Cardiac fibroblast (primary cell): Measurements from ENCODE around the gene COPS7A.

Experiments used
- DNase-seq, 2 donors: peaks; one replicate each; pipeline versions ENCODE4 v3.0.0 to v3.0.0-alpha.2; 2010; ENCODE audit warnings: low read depth in 2 of 2
- H3K4me3 ChIP-seq, 2 donors: replicated peaks in 1 of 2; 1 replicate in 1 of 2; 2 replicates in 1 of 2; pipeline ENCODE4 v1.5.1; 2011; ENCODE audit warnings: low read depth in 2 of 2, low read length in 2 of 2, mild to moderate bottlenecking in 2 of 2, moderate library complexity in 1 of 2
- TF ChIP-seq, protein P1 (sequence below): IDR thresholded peaks from one replicate; pipeline ENCODE4 v1.5.1; 2011; ENCODE audit warnings: low read depth, mild to moderate bottlenecking, low read length, inconsistent platforms

The COPS7A gene, protein sequence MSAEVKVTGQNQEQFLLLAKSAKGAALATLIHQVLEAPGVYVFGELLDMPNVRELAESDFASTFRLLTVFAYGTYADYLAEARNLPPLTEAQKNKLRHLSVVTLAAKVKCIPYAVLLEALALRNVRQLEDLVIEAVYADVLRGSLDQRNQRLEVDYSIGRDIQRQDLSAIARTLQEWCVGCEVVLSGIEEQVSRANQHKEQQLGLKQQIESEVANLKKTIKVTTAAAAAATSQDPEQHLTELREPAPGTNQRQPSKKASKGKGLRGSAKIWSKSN

DNA sequence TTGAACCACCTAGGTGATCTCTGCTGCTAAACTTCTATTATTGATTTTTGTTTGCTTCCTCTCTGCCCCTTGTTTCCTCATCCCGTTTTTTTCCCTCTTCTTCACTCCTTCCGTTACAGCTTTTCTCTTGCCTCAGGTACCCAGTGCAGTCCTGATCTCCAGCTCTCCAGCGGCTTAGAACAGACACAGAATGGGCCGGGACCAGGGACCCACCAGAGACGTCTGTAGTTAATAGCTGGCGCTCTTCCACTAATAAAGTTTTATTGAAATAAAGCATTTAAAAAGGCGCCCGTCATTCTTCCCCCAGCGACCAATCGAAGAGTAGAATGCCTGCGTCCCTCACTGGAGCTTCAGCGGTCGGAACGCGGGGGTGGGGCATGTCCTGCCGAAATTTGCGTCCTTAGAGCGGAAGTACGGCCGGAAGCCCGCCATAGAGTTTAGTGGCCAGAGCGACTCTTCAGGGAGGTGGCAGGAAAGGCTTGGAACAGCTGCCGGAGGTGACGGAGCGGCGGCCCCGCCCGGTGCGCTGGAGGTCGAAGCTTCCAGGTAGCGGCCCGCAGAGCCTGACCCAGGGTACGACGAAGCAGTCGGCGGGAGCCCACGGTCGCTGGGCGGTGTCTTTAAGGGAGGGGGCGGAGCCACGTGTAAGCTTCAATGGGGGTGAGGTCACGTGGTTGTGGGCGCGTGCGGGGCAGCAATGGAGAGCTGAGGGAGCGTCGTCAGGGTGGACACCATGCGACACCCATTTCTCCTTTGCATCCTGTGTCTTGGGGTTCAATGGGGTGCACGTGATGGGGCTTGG, at the start of gene COPS7A:
Gene COPS7A, plus strand, starts transcription at position 440 of the 802 bp plus-strand sequence. CDS start 611 bp downstream, outside the sequence.
- DNase-seq: peak; percentile 99
- TF ChIP-seq, protein P1, sequence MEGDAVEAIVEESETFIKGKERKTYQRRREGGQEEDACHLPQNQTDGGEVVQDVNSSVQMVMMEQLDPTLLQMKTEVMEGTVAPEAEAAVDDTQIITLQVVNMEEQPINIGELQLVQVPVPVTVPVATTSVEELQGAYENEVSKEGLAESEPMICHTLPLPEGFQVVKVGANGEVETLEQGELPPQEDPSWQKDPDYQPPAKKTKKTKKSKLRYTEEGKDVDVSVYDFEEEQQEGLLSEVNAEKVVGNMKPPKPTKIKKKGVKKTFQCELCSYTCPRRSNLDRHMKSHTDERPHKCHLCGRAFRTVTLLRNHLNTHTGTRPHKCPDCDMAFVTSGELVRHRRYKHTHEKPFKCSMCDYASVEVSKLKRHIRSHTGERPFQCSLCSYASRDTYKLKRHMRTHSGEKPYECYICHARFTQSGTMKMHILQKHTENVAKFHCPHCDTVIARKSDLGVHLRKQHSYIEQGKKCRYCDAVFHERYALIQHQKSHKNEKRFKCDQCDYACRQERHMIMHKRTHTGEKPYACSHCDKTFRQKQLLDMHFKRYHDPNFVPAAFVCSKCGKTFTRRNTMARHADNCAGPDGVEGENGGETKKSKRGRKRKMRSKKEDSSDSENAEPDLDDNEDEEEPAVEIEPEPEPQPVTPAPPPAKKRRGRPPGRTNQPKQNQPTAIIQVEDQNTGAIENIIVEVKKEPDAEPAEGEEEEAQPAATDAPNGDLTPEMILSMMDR: no peak
- peak within 1 kb of the TSS; percentile 62 to 67 for H3K4me3 ChIP-seq

DNA sequence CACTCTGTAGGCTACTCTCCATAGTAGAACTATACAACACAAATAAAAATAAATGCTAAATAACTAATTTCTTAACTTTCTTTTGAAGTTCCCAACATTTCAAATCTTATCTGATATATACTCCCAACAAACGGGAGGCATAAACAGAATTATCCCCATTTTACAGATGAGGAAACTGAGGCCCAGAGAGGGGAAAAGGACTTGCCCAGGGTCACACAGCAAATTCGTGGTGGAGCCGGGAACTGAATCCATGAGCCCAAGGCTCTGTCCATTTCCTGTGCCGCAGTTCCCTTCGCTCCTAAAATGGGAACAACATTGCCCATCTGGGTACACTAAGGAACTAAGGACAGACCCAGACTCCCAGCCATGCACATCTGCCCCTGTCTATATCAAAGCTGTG, 46.9 kb upstream of the COPS7A start:
- TF ChIP-seq, protein P1: no peak
- no peak overlapping the region for H3K4me3 ChIP-seq
- no peak for DNase-seq

DNA sequence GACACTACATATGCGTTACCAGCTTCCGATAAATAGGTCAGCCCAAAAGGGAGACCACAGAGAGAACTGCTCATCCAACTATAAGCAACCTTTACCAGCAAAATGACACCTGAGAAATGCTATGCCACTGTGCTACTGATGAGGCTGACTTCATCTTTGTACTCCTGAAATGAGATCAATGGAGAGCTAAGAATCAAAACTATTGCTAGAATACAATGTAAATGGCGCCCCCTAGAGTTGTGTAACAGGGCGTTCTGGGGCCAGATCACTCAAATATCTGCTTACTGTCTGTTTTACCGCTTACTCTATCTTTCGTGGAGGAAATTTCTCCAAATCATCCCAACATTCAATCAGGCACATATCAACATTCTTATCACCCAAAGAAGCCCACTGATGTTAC, 39.2 kb upstream of the COPS7A start:
- no peak overlapping the region for H3K4me3 ChIP-seq
- peak; percentile 38 to 52 for DNase-seq
- TF ChIP-seq, protein P1: peak; percentile 44

DNA sequence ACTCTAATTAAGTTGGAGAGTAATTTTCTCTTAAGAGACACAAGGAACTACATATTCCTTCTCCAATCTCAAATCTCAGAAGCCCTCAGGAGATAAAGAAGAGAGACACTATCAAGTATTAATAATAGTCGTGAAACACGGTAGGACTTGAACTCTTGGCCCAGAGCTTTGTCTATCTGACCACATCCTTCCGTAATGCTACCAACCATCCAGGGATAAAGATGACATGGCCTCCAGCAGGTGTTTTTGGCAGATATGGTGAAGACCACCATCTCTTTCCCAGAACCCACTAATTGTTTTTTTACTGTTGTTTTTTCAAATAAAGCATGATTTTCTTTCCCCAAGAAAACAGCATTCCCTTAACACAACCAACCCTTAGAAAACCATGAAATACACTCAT, 38.0 kb upstream of the COPS7A start:
- TF ChIP-seq, protein P1: no peak
- DNase-seq: no peak
- no peak overlapping the region for H3K4me3 ChIP-seq

DNA sequence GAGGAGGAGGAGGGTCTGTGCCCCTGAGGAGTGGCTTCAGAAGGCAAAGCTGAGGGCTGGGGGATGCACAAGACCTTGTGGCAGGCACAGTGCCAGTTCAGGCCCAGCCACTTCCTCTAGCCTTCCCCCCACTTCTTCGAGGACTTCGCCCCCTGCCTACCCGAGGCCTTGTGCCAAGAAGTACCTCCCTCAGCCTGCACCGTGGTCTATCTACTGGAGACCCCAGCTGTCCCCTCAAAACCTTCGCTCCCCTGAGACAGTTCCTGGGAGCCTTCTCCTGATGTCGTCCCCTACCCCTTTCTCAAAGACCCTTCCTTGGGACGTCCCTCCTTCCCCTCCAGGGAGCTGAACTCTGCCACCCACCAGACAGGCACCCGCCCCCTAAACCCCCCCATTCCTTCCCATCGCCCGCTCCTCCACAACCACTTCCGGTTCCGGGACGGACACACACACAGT, 35.3 kb upstream of the COPS7A start:
- H3K4me3 ChIP-seq: peak overlapping the region; percentile 89 to 91
- no peak for DNase-seq
- TF ChIP-seq, protein P1: no peak

DNA sequence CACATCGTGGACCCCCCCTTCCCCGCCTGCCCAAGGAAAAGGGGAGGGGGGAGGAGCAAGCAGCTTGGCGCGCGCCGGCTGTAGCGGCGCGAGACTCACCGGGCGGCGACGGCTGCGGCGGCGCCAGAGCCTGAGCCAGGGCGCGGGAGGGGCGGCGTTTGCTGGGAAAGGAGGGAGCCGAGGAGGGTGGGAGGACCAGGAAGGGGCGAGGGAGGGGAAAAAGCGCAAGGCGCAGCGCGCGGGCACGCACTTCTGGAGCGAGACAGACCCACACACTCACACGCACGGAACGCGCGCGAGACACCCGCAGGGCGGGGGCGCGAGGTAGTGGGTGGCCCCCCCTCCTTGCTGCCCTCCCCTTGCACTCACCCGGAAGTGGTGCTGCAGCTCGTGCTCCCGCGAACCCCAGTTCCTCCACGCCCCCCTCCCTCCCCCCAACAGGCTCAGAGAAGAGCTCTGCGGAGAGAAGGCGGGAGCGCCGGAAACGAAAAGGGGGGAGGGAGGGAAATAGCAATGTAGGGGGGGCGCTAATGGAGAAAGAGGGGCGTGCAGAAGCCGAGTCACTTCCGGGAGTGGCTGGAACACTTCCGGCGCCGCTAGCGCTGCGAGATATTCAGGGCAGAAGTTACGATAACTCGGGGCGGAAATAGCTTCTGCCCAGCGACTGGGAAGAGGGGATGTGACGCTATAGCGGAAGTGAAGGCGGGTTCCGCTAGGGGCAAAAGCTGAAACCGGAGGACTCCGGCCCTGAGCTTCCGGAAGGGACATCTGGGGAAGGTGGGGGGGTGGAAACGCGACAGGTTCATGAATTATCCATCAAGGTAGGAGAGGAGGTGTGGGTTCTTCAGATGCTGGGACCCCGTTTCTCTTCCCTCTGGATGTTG, 34.6 kb upstream of the COPS7A start, which contains the start of gene ZNF384:
Gene ZNF384, minus strand, starts transcription at position 377 of the 884 bp plus-strand sequence. CDS start 9,855 bp downstream, outside the sequence.
- TF ChIP-seq, protein P1: peak; percentile 1
- peak within 1 kb of the TSS; percentile 89 to 91 for H3K4me3 ChIP-seq
- DNase-seq: peak; percentile 99 to 100
